GM19397 (cell line): ENCODE results near the gene DOCK2.
A peak's percentile ranks its signal among the peaks of the same experiment; 100 is the strongest.
"Not testable (repeated sequence)": the region's sequence is repeated elsewhere in the genome, so short reads cannot be mapped to it uniquely, and the experiment has no call there.

Source experiments
- ATAC-seq: cut with Tn5 transposase; IDR thresholded peaks from one replicate; pipeline ENCODE4 v1.9.1; 2021; ENCODE audit warnings: mild to moderate bottlenecking, moderate library complexity; ENCODE audit not compliant: unreplicated experiment

Gene DOCK2

DNA sequence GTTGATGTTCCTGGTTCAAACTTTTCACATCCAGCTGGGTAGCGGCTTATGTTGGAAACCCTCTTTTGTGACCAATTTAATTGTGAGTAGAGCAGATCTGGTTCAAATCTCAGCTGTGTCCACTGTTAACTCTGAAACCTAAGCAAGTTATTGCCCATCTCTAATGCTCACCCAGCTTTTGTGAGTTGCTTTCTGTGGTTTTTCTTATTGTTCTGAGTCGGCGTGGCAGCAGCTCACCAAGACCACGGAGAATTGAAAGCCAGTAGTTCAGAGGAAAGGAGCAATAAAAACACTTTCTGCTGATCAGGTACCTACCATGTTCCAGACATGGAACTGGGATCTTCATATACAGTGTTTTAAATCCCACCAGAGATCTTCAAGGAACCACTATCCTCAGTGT is 114.4 kb downstream of the DOCK2 start:
- ATAC-seq = no peak

DNA sequence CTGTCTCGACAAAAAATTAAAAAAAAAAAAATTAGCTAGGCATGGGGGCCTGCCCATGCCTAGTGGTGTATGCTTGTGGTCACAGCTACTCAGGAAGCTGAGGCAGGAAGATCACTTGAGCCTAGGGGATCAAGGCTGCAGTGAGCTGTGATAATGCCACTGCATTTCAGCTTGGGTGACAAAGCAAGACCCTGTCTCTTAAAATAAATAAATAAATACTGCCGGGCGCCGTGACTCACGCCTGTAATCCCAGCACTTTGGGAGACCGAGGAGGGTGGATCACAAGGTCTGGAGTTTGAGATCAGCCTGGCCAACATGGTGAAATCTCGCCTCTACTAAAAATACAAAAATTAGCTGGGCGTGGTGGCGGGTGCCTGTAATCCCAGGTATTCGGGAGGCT is 115.5 kb downstream of the DOCK2 start:
- not testable (repeated sequence) for ATAC-seq

DNA sequence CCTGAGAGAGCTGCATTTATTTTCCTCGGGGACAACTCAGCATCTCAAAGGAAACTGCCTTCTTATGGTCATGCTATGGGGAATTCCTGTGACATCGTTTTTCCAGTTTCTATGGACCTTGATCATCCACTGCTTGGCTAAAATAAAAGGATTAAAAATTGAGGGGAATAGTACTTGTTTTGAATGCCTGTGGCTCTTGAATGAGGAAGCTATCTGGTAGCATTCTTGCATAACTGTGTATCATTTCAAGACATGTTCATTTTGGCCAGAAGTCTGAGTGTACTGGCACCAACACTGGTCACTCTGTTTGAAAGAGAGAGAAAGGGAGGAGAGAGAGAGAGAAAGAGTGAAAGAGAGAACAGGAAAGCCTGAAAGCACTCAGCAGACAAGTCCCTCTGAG is 116.7 kb downstream of the DOCK2 start:
- no peak for ATAC-seq

DNA sequence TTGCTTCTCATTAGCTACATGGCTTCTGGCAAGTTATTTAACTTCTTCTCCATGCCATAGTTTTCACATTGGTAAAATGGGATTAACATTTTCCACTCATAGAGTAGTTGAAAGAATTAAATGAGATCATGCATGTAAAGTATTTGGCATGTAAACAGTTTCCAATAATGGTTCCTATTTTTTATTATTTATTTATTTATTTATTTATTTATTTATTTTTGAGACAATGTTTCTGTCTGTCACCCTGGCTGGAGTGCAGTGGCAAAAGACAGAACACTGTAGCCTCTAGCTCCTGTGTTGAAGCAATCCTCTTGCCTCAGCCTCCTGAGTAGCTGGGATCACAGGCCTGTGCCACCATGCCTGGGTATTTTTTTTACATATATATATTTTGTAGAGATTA is 117.7 kb downstream of the DOCK2 start:
- ATAC-seq = no peak

DNA sequence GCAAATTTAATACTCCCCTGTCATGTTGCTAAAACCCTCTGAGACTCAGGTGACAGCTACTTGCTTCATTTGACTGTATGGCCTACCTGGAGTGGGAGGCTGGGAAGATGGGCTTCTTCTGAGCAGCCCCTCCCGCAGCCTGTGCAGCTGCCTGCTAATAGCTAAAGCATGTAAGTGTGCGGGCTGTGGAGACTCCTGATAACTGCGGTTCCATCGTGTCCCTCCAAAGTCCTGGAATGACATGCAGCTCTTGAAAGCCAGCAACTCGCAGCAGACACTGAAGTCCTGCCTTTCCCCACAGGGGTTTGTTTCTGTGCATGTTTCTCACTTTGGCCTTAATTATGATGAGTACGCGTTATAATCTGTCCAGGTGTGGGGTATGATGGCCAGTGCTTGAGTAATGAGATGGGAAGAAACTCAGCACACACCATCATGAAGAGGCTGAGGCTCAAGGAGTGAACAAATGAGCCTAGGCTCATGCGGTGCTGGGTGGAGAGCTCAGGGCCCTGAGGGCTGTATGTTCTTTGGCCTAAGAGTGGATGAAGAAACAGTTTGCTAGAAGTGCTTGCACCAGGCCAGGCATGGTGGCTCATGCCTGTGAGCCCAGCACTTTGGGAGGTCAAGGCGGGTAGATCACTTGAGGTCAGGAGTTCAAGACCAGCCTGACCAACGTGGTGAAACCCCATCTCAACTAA is 119.1 kb downstream of the DOCK2 start:
- ATAC-seq = no peak

DNA sequence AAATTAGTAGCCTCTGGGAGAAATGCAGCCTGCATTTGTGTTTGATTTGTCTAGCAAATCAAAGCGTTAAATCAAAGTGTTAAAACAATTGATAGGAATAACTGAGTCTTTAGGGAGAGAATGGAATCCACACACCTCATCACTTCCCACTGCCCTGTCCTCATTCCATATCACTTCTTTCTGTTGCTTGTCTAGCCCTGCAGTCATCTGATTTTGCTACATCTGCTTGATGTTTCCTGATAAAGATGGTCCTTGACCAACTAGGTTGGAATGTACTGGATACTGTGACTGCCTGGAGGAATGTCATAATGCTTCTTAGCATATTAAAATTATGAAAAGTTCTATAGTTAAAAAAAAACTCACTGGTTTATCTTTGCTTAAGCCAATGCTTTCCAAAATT is 119.9 kb downstream of the DOCK2 start:
- no peak for ATAC-seq

DNA sequence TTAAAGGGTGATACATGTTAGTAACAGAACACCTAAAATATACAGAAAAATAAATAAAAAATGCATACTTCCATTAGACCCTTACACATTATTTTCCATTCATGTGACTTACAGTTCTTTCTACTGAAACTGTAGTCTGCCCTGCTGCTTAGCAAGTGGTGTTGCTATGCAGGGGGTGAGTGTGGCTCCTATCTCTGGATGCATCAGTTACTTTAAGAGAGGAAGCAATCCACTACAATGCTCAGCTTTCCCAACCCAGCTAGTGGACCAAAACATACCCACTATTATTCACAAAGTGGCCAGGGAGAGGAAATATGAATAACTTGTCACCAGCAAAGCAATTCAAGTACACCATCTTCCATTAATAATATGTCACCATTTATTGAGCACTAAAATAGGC is 121.8 kb downstream of the DOCK2 start:
- ATAC-seq = no peak

DNA sequence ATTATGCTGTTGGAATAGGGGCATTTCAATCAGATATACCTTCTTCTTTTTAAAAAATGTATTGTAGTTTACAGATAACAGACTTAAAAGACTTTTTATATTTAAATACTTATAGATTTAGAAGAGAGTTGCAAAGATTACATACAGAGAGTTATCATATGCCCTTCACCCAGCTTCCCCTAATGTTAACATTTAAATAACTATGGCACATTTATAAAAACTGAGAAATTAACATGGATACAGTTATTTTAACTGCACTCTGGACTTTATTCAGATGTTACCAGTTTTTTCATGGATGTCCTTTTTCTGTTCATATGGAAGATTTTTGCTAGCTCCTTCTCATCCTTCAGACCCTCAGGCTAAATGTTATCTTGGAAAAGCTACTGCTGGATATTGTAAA is 123.2 kb downstream of the DOCK2 start:
- ATAC-seq = no peak

DNA sequence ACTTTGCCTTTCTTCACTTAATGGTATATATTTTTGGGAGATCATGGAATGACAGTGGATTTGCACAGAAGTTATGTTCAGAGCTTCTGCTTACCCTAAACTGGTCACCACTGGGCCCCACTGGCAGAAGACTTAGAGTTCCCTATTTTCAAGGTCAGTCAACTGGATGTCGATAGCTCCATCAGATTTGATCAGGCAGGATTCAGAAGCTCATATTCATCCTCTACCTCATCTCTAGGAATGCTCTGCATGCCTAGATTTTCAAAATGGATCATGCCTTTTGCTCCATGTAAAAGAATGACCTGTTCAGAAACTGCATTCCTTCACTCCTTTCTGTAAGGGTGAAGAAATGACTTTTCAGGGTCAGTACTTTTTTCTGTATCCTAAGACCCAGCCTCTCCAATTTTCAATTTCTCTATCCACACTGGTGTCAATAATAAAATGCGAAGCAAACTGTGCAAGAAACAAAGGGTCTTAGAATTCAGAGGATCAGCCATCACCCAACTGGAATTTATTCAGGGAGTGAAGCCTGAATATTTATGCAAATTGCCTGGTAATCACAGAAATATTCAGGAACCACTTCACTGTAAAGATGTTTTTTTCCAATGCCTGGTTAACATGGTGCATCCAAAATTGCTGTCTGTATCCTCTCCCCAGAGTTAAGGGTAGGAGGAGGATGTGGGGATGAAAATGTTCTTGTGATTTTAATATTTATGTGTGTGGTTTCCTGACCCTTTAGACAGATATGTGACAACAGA is 125.4 kb downstream of the DOCK2 start:
- ATAC-seq = no peak

DNA sequence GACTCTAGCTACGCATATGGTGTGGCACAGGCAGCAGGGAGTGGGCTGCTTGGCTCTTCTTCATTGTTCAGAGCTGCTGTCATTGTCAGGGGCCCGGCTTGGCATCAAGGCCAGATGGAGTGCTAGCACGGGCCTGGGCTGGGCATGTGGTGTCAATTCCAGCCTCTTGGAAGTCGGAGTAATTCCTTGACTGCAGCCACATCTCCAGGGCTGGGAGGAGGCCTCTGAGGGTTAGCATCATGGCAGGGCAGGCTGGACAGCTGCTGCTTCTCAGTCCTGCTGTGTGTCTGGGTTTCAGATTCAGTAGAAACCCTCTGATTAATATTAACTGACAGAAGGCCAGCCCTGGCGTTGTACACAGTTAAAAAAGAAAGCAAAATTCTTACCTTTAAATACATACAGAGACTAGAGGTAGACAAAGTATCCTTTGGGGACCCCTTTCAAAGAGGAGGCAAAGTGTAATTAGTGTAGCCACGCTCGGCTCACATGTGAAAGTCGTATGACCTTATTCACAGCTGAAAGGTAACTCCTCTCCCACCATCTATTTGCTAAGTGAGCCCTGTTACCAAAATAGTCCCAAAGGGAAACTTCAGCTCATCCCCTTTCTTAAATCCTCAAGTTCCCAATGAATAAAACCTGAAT is 126.4 kb downstream of the DOCK2 start:
- ATAC-seq = peak; percentile 79

DNA sequence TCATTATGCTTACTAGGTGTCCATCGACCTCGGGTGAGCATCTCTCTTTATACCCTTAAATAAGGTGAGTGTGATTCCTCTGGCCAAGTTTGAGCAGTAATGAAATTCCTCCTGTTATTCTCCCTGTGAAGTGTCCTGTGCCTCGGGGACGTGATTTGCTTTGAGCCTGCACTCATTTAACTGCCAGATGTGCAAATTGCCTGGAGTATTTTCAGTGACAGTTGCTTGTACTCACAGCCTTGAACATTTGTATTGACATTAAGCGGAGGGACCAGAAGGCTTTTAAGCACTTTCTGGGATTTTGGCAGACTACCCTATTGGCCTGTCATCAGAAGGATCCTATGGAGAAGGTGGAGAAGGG is 126.9 kb downstream of the DOCK2 start:
- no peak for ATAC-seq

DNA sequence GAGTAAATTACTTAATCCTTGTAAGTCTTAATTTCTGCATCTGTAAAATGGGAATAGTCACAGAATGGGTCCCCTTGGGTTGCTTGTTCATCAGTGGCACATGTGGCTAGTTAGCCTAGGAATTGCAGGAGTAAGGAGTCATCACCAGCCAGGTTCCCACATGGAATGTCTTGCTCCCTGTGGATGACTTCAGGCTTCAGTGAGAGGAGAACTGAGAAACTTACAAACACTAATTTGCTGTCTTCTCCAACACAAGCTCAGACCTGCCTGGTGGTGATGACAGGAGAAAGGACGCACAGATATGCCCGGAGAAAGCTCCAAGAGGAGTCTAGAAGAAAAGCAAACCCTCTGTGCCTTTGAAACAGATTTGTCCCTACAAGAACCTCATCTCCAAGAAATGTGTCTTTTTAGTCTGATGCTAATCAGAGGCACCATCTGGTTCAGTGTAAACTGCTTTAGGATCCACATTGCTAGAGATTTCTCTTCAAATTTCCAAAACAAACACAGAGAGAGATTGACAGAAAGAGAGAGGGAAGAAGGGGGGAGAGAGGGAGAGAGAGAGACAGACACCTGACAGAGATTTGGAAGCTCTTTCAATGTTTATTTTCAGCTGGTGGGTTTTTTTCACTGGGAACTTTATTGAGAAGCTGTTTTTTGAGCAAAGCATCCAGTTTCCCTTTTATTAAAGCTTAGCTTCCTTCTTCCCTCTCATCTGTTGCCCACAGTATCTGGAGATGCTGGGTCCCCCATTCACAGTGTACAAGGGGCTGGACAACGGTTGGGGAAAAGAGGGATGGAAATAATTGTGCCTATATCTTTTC is 128.3 kb downstream of the DOCK2 start:
- no peak for ATAC-seq

DNA sequence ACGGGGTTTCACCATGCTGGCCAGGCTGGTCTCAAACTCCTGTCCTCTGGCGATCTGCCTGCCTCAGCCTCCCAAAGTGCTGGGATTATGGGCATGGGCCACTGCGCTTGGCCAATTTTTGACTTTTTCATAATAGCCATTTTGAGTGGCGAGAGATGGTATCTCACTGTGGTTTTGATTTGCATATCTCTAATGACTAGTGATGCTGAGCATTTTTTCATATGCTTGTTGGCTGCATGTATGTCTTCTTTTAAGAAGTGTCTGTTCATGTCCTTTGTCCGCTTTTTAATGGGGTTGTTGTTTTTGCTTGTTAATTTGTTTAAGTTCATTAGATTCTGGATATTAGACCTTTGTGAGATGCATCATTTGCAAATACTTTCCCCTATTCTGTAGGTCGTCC is 129.9 kb downstream of the DOCK2 start:
- ATAC-seq = not testable (repeated sequence)

DNA sequence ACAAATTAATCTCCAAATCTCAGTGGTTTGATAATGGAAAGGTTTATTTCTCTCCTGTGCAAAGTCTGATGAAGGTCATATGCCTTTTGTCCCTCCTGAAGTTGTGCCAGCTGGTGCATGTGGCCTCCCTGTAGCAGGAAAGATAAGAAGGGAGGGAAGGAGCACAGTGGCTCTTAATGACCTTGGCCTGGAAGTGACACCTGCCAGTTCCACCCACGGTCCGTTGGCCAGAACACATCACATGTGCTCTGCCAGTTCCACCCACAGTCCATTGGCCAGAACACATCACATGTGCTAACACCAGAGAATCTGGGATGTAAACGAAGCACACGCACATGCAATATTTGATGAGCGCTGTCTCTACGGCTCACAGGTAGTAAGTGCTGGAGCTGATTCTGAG is 130.9 kb downstream of the DOCK2 start:
- ATAC-seq = no peak

DNA sequence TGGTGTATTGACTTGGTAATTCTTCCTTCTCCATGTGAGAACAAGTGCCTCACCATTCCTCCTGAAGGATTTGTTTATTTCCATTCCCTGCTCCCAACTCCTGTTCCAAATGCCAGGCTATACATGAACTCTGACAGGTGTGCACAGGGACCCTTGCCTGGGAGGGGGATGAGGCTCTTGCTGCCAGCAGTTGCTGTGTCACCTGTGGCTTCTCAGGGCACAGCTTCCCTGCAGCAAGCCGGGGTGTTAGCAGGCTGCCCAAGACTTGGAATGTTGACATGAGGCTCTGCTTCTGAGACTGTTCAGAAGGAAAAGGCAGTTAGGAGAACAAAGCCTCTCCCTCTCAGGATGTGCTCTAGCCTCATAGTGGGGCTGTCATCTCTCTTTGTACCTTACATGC is 131.3 kb downstream of the DOCK2 start:
- no peak for ATAC-seq

DNA sequence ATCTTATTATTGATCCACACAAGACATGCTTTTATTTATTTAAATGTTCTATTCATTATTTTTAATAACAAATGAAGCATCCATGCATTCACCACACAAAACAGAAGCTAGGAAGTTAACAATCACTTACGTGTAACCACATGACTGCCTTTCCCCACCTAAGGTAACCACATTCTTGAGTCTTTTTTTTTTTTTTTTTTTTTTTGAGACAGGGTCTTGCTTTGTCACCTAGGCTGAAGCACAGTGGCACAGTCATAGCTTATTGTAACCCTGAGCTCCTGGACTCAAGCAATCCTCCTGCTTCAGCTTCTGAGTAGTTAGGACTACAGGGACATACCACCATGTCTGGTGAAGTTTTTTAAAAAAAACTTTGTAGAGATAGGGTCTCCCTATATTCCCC is 133.0 kb downstream of the DOCK2 start:
- no peak for ATAC-seq

DNA sequence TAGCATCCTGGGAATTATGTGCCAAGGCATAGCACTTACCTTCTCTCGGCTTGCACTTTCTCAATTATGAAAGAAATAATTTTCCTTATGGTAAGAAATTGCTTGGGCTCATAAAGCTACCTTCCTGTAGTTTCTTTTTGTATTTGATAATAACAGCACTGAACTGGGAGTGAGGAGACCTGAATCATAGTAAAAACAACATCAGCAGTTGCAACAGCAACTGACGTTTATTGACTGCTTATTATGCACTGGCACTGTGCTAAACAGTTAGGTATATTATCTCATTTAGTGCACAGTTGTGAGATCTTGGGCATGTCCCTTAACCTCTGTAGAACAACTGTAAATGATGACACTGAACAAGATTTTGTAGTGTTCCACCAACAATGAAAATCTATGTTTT is 135.2 kb downstream of the DOCK2 start:
- ATAC-seq = no peak

DNA sequence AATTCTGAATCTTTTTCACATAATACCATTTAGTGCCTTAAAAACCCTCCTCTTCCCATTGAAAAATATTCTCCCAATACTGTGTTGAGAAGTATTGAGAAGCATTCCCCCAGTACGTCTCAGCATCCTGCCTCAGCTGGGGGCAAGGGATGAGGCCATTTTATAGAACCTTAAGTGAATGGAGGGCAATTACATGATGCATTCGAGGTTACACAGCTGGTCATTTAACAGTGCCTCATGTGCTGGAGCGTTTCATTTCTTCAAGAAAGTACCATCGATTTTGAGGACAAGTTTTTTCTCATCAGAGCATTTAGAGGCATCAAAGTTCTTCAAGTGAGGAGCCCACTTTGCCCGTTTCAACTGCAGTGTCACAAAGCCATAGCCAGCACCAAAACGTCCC is 135.6 kb downstream of the DOCK2 start:
- ATAC-seq = no peak

DNA sequence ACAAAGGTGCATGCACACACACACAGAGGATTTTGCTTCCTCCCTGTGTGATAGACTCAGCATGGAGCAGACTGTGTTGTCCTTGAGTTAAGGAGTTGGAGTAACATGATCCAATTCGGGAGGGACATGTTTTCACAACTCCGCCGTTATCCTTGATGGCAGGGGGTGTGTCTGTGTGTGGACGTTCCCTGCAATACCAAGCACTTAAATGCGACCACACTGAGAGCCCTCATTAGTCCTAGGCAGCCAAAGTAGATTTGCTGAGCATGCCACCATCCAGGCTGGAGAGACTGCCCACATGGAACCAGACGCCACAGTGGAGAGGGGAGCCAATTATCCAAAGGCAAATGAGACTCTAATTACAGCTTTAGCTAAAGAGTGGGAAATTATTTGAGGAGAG is 140.1 kb downstream of the DOCK2 start:
- no peak for ATAC-seq

DNA sequence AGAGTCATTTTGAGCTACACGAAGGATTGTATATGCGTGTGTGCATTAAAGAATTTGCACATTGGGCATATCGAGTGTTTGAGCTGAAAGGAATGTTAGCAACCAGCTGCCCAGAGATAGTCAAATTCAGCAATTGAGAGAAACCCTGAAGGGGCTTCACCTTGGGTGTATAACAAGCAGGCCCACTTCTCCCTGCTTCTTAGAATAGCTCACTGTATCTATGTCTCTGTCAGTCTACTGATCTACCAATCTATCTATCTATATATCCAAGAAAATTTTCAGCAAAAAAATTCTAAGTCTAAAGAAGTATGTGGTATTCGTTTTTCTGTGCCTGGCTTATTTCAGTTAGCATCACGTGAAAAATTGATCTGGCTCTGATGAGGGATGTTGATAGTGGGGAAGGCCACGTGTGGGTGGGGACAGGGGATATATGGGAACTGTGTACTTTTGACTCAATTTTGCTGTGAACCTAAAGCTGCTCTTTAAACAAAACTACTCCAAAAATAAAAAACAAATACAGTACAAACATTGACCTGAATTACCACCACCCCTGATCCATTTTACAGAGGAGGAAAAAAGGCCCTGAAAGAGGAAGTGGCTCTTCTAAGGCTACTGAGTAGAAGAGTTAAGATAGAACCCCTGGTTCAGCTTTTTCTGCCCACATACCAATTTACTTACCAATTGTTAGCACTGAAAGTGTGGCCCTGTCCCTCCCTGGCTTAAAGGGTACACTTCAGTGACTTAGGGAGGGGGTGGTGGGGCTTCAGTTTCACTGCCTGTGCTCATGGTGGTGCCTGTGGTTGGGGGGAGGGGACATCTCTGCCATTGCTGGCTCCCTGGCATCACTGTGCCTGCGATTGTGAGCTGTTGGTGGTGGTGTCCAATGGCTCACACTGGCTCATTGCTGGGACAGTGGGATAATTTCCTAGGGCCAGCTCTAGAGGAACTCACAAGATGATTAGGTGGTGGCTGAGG is 141.8 kb downstream of the DOCK2 start:
- ATAC-seq = peak; percentile 91
